HCT116 (cell line): Measurements from ENCODE around the gene MGA. TPM values are rescaled to one million over a fixed set of nuclear protein-coding genes. Genes with fewer than 3 reads are reported as not detected.

ENCODE experiments used
- ATAC-seq: fragments of 200-7000 bp; cut with Tn5 transposase; 2 replicates; pipeline ENCODE4 v1.9.1; 2020; ENCODE audit warnings: mild to moderate bottlenecking, moderate library complexity
- BruUV-seq: library from RNA; stranded (reverse); fragments of 400-500 nt; replicated peaks from 2 replicates; lab custom pipeline; 2021; lab: Mats Ljungman, UMichigan
- CTCF ChIA-PET: fragments of 300-600 bp; sonication (Branson Sonifier 250); formaldehyde crosslinking; loops from one replicate; lab custom pipeline; 2021; ENCODE audit warnings: antibody characterized with exemption; lab: Charles Lee
- POLR2A ChIA-PET: fragments of 300-600, 350-600 bp; sonication (Branson Sonifier 250); formaldehyde crosslinking; loops from one replicate; lab custom pipeline; 2021; ENCODE audit warnings: antibody characterized with exemption; lab: Charles Lee
- RAD21 ChIA-PET, 2 experiments: fragments of 300-600 bp; sonication (Branson Sonifier 250); formaldehyde crosslinking; loops; one replicate each; lab custom pipeline; 2023; ENCODE audit warnings: low total read pairs in 2 of 2; ENCODE audit not compliant: uncharacterized antibody in 2 of 2, unreplicated experiment in 2 of 2, low non-redundant PET in 1 of 2; lab: Charles Lee
- DNase-seq: peaks from one replicate; pipeline ENCODE4 v3.0.0-alpha.2; 2010; ENCODE audit warnings: low read depth, low spot score
- H2AFZ ChIP-seq: fragments of 200-600 bp; shearing (Covaris generic), sonication (generic); 2 replicates; pipeline ENCODE4 v1.6.1; 2017; ENCODE audit warnings: low read depth, mixed run types, mixed read lengths, antibody characterized with exemption, low read length; ENCODE audit not compliant: poor library complexity, severe bottlenecking
- H3K27ac ChIP-seq: 2 replicates; pipeline ENCODE4 v1.5.1; 2012; ENCODE audit warnings: low read depth, low read length
- H3K27me3 ChIP-seq: fragments of 200-600 bp; sonication (generic); 2 replicates; pipeline ENCODE4 v1.6.1; 2016; ENCODE audit warnings: mixed run types, low read length, mixed read lengths; ENCODE audit not compliant: insufficient read depth
- H3K36me3 ChIP-seq, 2 experiments: fragments of 200-500 bp in 1 of 2; fragments of 200-600 bp in 1 of 2; sonication (Bioruptor generic) in 1 of 2; sonication (generic) in 1 of 2; 2 replicates each; pipeline versions ENCODE4 v1.5.1 to v1.6.1; 2014 to 2016; ENCODE audit warnings: low read length in 2 of 2, inconsistent platforms in 1 of 2, mixed read lengths in 1 of 2, mixed run types in 1 of 2; ENCODE audit not compliant: insufficient read depth in 2 of 2, control insufficient read depth in 1 of 2
- H3K4me1 ChIP-seq, 2 experiments: fragments of 200-600 bp in 1 of 2; sonication (generic) in 1 of 2; 2 replicates each; pipeline versions ENCODE4 v1.5.1 to v1.6.1; 2012 to 2017; ENCODE audit warnings: low read length in 2 of 2, inconsistent platforms in 1 of 2, mild to moderate bottlenecking in 1 of 2, mixed read lengths in 1 of 2, mixed run types in 1 of 2, moderate library complexity in 1 of 2; ENCODE audit not compliant: insufficient read depth in 2 of 2, control insufficient read depth in 1 of 2
- H3K4me2 ChIP-seq: fragments of 200-600 bp; sonication (generic); 2 replicates; pipeline ENCODE4 v1.6.1; 2017; ENCODE audit warnings: mixed run types, low read length, mixed read lengths
- H3K4me3 ChIP-seq, 2 experiments: fragments of 200-600 bp in 1 of 2; sonication (generic) in 1 of 2; replicated peaks in 1 of 2; 2 replicates each; pipeline ENCODE4 v1.5.1; 2011 to 2016; ENCODE audit warnings: low read length in 2 of 2, control low read depth in 1 of 2, low read depth in 1 of 2, mild to moderate bottlenecking in 1 of 2, mixed read lengths in 1 of 2, mixed run types in 1 of 2
- H3K79me2 ChIP-seq: fragments of 200-600 bp; sonication (generic); 2 replicates; pipeline ENCODE4 v1.6.1; 2017; ENCODE audit warnings: mild to moderate bottlenecking, mixed run types, low read length, moderate library complexity, mixed read lengths; ENCODE audit not compliant: insufficient read depth
- H3K9ac ChIP-seq: fragments of 200-600 bp; sonication (generic); 2 replicates; pipeline ENCODE4 v1.6.1; 2016; ENCODE audit warnings: low read length, mixed read lengths
- H3K9me2 ChIP-seq: fragments of 200-600 bp; sonication (generic), shearing (Covaris generic); 2 replicates; pipeline ENCODE4 v1.6.1; 2017; ENCODE audit warnings: mixed run types, mild to moderate bottlenecking, moderate library complexity; ENCODE audit not compliant: insufficient read depth
- H3K9me3 ChIP-seq, 2 experiments: fragments of 200-500 bp in 1 of 2; fragments of 200-600 bp in 1 of 2; sonication (Bioruptor generic) in 1 of 2; sonication (generic) in 1 of 2; 2 replicates each; pipeline ENCODE4 v1.6.1; 2014 to 2017; ENCODE audit warnings: low read length in 2 of 2, mixed read lengths in 2 of 2, inconsistent platforms in 1 of 2, low read depth in 1 of 2, mild to moderate bottlenecking in 1 of 2, mixed run types in 1 of 2, moderate library complexity in 1 of 2; ENCODE audit not compliant: control insufficient read depth in 1 of 2, insufficient read depth in 1 of 2
- H4K20me1 ChIP-seq: fragments of 200-600 bp; sonication (generic), shearing (Covaris generic); 2 replicates; pipeline ENCODE4 v1.6.1; 2017; ENCODE audit warnings: mixed run types, mild to moderate bottlenecking, moderate library complexity; ENCODE audit not compliant: insufficient read depth
- CBX3 ChIP-seq: IDR thresholded peaks from 2 replicates; pipeline ENCODE4 v1.6.1; 2012; ENCODE audit warnings: low read depth
- CEBPB ChIP-seq: IDR thresholded peaks from 2 replicates; pipeline ENCODE4 v1.6.1; 2012; ENCODE audit warnings: low read depth
- EGR1 ChIP-seq: IDR thresholded peaks from 2 replicates; pipeline ENCODE4 v1.6.1; 2012; ENCODE audit warnings: low read depth
- EZH2 ChIP-seq: fragments of 200-600 bp; sonication (generic); IDR thresholded peaks from 2 replicates; pipeline ENCODE4 v1.6.1; 2017; ENCODE audit warnings: antibody characterized with exemption, mixed run types
- JUND ChIP-seq: IDR thresholded peaks from 2 replicates; pipeline ENCODE4 v1.6.1; 2012
- SIN3A ChIP-seq: IDR thresholded peaks from 2 replicates; pipeline ENCODE4 v1.6.1; 2012; ENCODE audit warnings: low read depth
- SP1 ChIP-seq: IDR thresholded peaks from 2 replicates; pipeline ENCODE4 v1.6.1; 2012; ENCODE audit warnings: low read depth
- SRF ChIP-seq: IDR thresholded peaks from 2 replicates; pipeline ENCODE4 v1.6.1; 2012; ENCODE audit warnings: low read depth
- intact Hi-C: fragments of 100-400 bp; cut with micrococcal nuclease; formaldehyde crosslinking; loops from 2 replicates; pipeline ENCODE4 v1.10.0; 2022
- total RNA-seq: library from RNA; stranded (reverse); gene quantifications from one replicate; pipeline ENCODE4 v1.2.1, GENCODE V29; 2021; ENCODE audit not compliant: unreplicated experiment

Gene MGA
- total RNA-seq, 1 experiment from 2014 or later = 28.9 TPM

DNA sequence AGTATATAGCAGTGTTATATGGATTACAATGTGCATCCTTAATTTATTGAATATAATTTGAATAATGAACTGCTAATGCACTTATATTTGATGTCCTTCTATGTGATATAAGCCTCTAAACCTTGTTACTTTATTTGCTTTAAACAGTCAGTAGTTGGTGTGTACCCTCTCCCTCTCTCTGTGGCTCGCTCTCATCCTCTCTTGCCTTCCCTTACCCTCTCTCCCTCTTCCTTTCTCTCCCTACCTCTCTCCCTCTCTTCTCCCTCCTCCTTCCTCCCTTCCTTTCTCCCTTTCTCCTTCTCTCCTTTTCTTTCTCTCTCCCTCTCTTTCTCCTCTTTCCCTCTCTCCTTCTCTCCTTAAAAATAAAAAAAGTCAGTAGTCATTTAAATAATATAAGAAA is 28.9 kb downstream of the MGA start:
- ChIA-PET POLR2A (no interaction called here), RAD21 (no interaction called here), CTCF (no interaction called here)
- ATAC-seq = no peak
- Histone ChIP-seq H3K4me3 (no peak overlapping the region), H3K4me1 (no peaks in the 10 kb centered on the region), H3K9ac (no peak overlapping the region), H3K36me3 (no peaks in the 10 kb centered on the region), H4K20me1 (no peaks in the 10 kb centered on the region), H3K4me2 (no peak overlapping the region), H3K9me3 (no peaks in the 10 kb centered on the region), H3K9me2 (no peaks in the 10 kb centered on the region), H3K27ac (no peak overlapping the region), H3K27me3 (no peaks in the 10 kb centered on the region), H3K79me2 (peaks cover 96% of the 10 kb centered on the region), H2AFZ (no peak overlapping the region)
- TF ChIP-seq EZH2 = no peak
- TF ChIP-seq SRF = no peak
- no peak for TF ChIP-seq JUND
- TF ChIP-seq CBX3 = no peak
- TF ChIP-seq SP1 = no peak
- no peak for DNase-seq
- intact Hi-C loops = no loop called here
- BruUV-seq = no TSS peak

DNA sequence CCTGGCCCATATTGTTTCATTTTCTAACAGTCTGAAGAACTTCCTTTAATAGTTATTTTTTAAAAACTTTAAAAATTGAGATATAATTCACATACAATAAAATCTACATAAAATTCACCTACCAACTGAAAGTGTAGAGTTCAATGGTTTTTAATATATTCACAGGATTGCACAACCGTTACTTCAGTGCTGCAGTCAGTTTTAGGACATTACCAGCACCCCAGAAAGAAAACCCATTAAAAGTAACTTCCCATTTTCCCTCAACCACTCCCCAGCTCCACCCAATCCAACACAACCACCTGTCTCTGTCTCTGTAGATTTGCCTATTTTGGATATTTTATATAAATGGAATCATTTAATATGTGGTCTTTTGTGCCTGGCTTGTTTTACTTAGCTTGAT is 29.6 kb downstream of the MGA start:
- DNase-seq = no peak
- intact Hi-C loops = no loop called here
- ChIA-PET POLR2A (no interaction called here), RAD21 (no interaction called here), CTCF (no interaction called here)
- Histone ChIP-seq H3K9ac (no peak overlapping the region), H4K20me1 (no peaks in the 10 kb centered on the region), H3K27ac (no peak overlapping the region), H3K9me2 (no peaks in the 10 kb centered on the region), H3K79me2 (peaks cover 95% of the 10 kb centered on the region), H3K9me3 (no peaks in the 10 kb centered on the region), H3K4me1 (no peaks in the 10 kb centered on the region), H3K4me2 (no peak overlapping the region), H3K27me3 (no peaks in the 10 kb centered on the region), H2AFZ (no peak overlapping the region), H3K36me3 (no peaks in the 10 kb centered on the region), H3K4me3 (no peak overlapping the region)
- no TSS peak for BruUV-seq
- no peak for ATAC-seq
- TF ChIP-seq SRF = no peak
- TF ChIP-seq CEBPB = peak; percentile 68
- no peak for TF ChIP-seq SIN3A
- TF ChIP-seq EGR1 = no peak
